Dendritic cell treated with granulocyte-macrophage colony-stimulating factor and Interleukin-4, amounts not matched to agents 40 ng/mL and 50 ng/mL, for 4 days (primary cell): Measurements from ENCODE around the gene EZH2.

Source experiments
- H3K27ac Mint-ChIP-seq: one replicate; pipeline ENCODE4 v1.8.0; 2022; ENCODE audit warnings: mild to moderate bottlenecking, mixed read lengths
- H3K27me3 Mint-ChIP-seq: one replicate; pipeline ENCODE4 v1.8.0; 2022; ENCODE audit warnings: mild to moderate bottlenecking, mixed read lengths
- H3K36me3 Mint-ChIP-seq: one replicate; pipeline ENCODE4 v1.8.0; 2022; ENCODE audit warnings: low read depth, mixed read lengths
- H3K4me1 Mint-ChIP-seq: one replicate; pipeline ENCODE4 v1.8.0; 2022; ENCODE audit warnings: low read depth, mixed read lengths
- H3K4me3 Mint-ChIP-seq: one replicate; pipeline ENCODE4 v1.8.0; 2022; ENCODE audit warnings: mild to moderate bottlenecking, moderate library complexity, mixed read lengths
- H3K9me3 Mint-ChIP-seq: one replicate; pipeline ENCODE4 v1.8.0; 2022; ENCODE audit warnings: mixed read lengths
- intact Hi-C: fragments of 100-400 bp; cut with micrococcal nuclease; formaldehyde crosslinking; loops from one replicate; pipeline ENCODE4 v1.15.0; 2022

Gene EZH2

DNA sequence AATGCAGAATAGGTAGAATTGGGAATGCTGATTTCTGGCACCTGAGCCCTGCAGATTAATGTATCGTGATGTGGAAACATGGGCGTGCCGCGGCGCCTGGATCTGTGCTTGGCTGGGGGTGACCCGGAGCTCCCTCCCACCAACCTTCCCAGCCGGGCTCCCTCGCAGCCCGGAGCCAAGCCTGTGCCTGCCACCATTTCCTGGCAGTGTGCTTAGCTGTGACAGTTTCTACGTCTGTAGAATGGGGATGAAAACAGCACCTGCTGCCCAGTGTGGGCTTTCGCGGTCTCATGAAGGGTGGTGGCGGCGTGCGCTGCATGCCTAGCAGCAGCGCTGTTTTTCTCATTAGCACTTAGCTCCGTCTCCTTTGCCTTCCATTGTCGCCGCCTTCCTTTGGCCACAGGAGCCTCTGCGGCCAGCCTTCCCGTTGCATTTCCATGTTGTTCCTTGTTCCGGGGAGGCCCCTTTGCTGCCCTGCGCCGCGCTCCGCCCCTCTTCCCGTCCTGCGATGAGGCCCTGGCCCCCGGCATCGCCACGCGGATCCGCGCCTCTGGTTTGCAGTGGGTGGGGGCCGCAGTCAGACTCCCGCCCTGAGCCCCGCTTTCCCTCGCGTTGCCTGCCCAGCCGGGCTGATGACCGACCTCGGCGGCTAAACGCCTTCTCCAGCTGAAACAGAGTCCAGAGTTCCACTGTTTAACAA lies 101.2 kb downstream of the EZH2 start:
- no peaks in the 10 kb centered on the region for H3K27me3 Mint-ChIP-seq
- peaks cover 88% of the 10 kb centered on the region for H3K36me3 Mint-ChIP-seq
- intact Hi-C loops = no loop called here
- H3K4me3 Mint-ChIP-seq = no peak overlapping the region
- H3K4me1 Mint-ChIP-seq = no peaks in the 10 kb centered on the region
- H3K27ac Mint-ChIP-seq = no peak overlapping the region
- no peaks in the 10 kb centered on the region for H3K9me3 Mint-ChIP-seq

DNA sequence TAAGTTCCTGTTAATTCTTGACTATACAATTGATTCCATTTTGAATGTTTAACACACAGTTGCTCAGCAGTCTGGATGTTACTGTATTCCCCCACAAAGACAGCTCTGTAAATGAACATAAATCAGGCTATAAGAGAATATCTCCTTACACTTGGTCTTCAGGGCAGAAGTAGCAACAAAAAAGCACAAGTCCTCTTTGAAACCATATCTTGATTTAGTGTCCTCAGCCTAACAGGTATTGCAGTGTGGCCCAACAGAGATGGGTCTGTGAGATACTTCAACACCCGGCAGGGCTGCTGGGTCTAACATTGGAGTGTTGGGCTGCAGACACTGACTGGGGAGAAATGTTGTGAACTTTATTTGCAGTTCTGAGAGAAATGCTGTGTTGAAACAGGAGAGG lies 109.6 kb downstream of the EZH2 start:
- H3K4me1 Mint-ChIP-seq = no peaks in the 10 kb centered on the region
- no peaks in the 10 kb centered on the region for H3K9me3 Mint-ChIP-seq
- H3K36me3 Mint-ChIP-seq = peaks cover 86% of the 10 kb centered on the region
- H3K27me3 Mint-ChIP-seq = no peaks in the 10 kb centered on the region
- H3K4me3 Mint-ChIP-seq = no peak overlapping the region
- intact Hi-C loops = no loop called here
- H3K27ac Mint-ChIP-seq = no peak overlapping the region

DNA sequence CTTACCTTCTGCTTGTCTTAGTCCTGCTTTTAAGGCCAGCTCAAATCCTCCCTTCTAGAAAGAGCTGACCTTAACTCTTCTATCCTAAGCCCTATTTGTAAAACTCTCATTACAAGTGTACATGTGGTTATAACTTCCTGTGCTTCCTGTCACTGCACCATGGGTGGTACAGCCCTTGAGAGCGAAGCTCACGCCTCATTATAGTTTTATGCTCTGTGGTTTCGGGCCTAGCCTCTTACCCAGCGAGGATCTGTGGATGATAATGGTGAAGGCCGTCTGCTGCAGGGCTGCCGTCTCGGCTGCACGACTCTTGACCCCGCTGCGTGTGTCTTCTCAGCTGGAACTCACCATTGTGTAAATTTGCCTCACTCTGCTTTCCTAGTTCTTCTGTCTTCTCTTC lies 110.8 kb downstream of the EZH2 start:
- peaks cover 86% of the 10 kb centered on the region for H3K36me3 Mint-ChIP-seq
- H3K27me3 Mint-ChIP-seq = no peaks in the 10 kb centered on the region
- no peaks in the 10 kb centered on the region for H3K4me1 Mint-ChIP-seq
- intact Hi-C loops = no loop called here
- H3K4me3 Mint-ChIP-seq = no peak overlapping the region
- H3K9me3 Mint-ChIP-seq = no peaks in the 10 kb centered on the region
- no peak overlapping the region for H3K27ac Mint-ChIP-seq

DNA sequence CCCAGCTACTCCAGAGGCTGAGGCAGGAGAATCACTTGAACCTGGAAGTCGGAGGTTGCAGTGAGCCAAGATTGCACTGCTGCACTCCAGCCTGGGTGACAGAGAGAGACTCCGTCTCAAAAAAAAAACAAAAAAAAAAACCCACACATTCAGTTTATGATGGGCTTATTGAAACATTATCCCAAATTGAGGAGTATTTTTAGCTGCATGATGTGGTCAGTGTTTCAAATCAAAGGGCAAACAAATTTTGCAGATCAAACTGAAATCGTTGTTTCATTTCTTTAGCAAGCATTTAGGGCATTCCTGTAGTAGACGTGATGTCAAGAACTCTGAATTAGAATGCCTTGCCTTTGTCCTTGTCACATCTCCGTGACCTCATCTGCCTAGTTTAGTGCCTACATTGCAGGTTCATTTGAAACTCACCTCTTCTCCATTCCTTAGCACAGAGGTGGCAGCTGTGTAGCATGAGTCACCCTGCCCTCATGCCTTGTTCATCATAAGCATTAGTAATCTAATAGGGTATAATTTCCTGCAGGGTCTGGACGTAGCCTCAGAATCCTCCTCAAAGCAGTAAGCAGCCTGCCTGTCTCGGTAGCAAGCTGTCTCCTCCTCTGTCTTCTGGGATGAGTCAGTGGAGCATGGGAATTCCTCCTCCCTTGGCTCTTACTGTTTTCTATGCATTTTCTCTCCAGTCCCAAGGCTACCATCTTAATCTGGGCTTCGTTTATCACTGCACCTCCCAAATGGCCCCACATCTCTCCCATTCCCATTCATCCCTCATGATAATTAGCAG lies 111.6 kb downstream of the EZH2 start:
- intact Hi-C loops = no loop called here
- Mint-ChIP-seq H3K4me3 (no peak overlapping the region), H3K36me3 (peaks cover 89% of the 10 kb centered on the region), H3K27ac (no peak overlapping the region), H3K27me3 (no peaks in the 10 kb centered on the region), H3K4me1 (no peaks in the 10 kb centered on the region), H3K9me3 (no peaks in the 10 kb centered on the region)

DNA sequence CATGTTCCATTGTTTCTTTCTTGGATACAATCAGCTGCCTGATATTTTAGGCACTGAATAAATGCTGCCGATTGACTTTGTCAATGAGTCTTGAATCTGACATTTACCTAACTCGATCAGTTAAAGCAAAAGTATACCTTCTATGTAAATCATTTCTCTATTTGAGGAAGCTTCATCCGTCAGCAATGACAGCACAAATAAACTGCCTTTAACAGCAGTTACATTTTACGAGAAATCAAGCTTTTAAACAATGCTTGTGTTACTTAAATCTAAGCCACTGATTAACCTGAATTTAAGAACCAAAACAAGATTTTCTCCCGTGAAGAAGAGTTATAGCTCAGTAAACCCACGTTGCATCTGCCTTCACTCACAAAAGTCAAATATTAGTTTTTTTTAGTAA lies 114.1 kb downstream of the EZH2 start:
- intact Hi-C loops = no loop called here
- H3K36me3 Mint-ChIP-seq = peaks cover 90% of the 10 kb centered on the region
- no peak overlapping the region for H3K27ac Mint-ChIP-seq
- H3K27me3 Mint-ChIP-seq = no peaks in the 10 kb centered on the region
- no peak overlapping the region for H3K4me3 Mint-ChIP-seq
- H3K4me1 Mint-ChIP-seq = no peaks in the 10 kb centered on the region
- no peaks in the 10 kb centered on the region for H3K9me3 Mint-ChIP-seq

DNA sequence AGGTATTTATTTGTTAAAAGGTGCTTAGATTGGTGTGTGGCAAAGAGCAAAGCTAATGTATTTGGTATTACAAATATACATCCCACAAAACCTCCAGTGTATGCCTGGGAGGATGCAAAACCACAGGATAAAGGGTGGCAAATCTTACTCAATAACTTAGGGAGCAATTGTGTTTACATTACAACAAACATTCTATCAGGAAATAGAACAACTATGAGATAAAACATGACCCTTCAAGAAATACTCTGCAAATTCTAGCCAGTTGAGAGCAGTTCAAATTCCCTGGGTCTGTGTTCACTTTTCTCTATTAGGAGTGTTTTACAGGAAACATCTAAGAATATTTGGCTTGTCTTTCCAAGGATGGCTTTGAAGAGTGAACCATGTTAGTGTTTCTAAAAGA lies 120.5 kb downstream of the EZH2 start:
- H3K4me3 Mint-ChIP-seq = no peak overlapping the region
- H3K4me1 Mint-ChIP-seq = no peaks in the 10 kb centered on the region
- H3K27me3 Mint-ChIP-seq = no peaks in the 10 kb centered on the region
- intact Hi-C loops = loop anchor here (10.0 kb wide), 1 partner anchor 189 kb away; no protein-coding TSS in a partner anchor
- peaks cover 57% of the 10 kb centered on the region for H3K36me3 Mint-ChIP-seq
- no peak overlapping the region for H3K27ac Mint-ChIP-seq
- H3K9me3 Mint-ChIP-seq = no peaks in the 10 kb centered on the region

DNA sequence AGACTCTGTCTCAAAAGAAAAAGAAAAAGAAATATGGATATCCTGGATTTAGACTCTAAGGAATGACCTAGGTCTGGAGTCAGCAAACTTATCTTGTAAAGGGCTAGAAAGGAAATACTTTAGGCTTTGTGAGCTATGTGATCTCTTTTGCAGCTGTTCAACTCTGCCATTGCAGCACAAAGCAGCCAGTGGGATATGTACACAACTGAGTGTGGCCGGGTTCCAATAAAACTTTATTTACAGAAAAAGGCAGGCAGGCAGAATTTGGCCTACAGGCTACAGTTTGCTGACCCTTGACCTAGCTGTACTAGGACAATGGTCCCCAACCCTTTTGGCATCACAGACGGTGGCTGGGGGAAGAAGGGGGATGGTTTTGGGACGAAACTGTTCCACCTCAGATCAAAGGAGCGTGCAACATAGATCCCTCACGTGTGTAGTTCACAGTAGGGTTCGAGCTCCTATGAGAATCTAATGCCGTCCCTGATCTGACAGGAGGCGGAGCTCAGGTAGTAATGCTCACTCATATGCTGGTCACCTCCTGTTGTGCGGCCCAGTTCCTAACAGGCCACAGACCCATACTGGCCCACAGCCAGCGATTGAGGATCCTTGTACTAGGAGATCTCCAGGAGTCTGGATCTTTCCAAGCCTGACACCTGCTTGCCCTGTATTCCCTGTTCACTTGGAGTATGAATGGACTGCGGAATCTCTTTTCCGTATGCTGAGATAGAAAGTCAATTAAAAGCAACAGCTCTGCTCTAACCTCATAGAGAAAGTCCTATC lies 122.4 kb downstream of the EZH2 start:
- no peaks in the 10 kb centered on the region for H3K9me3 Mint-ChIP-seq
- H3K27me3 Mint-ChIP-seq = no peaks in the 10 kb centered on the region
- H3K4me3 Mint-ChIP-seq = no peak overlapping the region
- H3K27ac Mint-ChIP-seq = no peak overlapping the region
- peaks cover 59% of the 10 kb centered on the region for H3K36me3 Mint-ChIP-seq
- intact Hi-C loops = loop anchor here (10.0 kb wide), 1 partner anchor 187 kb away; no protein-coding TSS in a partner anchor
- H3K4me1 Mint-ChIP-seq = no peaks in the 10 kb centered on the region
